CD4-positive, alpha-beta memory T cell (primary cell): ENCODE measurements around the gene SSH2. TPM values are rescaled to one million over a fixed set of nuclear protein-coding genes. Genes with fewer than 3 reads are reported as not detected.

ENCODE experiments used
- CTCF ChIA-PET: fragments of 350-600 bp; sonication (Branson Sonifier 250); formaldehyde crosslinking; loops from one replicate; lab custom pipeline; 2021; ENCODE audit warnings: inconsistent platforms; ENCODE audit not compliant: partially characterized antibody; lab: Charles Lee
- POLR2A ChIA-PET: fragments of 350-600 bp; sonication (Branson Sonifier 250); formaldehyde crosslinking; loops from one replicate; lab custom pipeline; 2021; ENCODE audit not compliant: partially characterized antibody; lab: Charles Lee
- DNase-seq, 5 donors: peaks; one replicate each; pipeline versions ENCODE4 v3.0.0 to v3.0.0-alpha.2; 2020 to 2022; ENCODE audit warnings: mixed read lengths in 1 of 5
- H3K27ac ChIP-seq: one replicate; pipeline ENCODE4 v1.7.0; 2013; ENCODE audit warnings: low read depth, low read length
- H3K27me3 ChIP-seq: 2 replicates; pipeline ENCODE4 v1.7.0; 2013; ENCODE audit warnings: mild to moderate bottlenecking, low read length, moderate library complexity; ENCODE audit not compliant: insufficient read depth
- H3K36me3 ChIP-seq: 2 replicates; pipeline ENCODE4 v1.7.0; 2013; ENCODE audit warnings: mild to moderate bottlenecking, low read length, moderate library complexity; ENCODE audit not compliant: insufficient read depth
- H3K4me1 ChIP-seq: 2 replicates; pipeline ENCODE4 v1.7.0; 2013; ENCODE audit warnings: mild to moderate bottlenecking, low read length, moderate library complexity; ENCODE audit not compliant: insufficient read depth
- H3K4me3 ChIP-seq, 2 donors: one replicate each; pipeline ENCODE4 v1.7.0; 2013; ENCODE audit warnings: low read length in 2 of 2, mild to moderate bottlenecking in 1 of 2
- H3K9me3 ChIP-seq, 2 donors: one replicate each; pipeline ENCODE4 v1.7.0; 2013; ENCODE audit warnings: low read length in 2 of 2, control low read depth in 1 of 2; ENCODE audit not compliant: control insufficient read depth in 1 of 2
- H3K27ac Mint-ChIP-seq, 7 donors: one replicate each; pipeline ENCODE4 v1.8.0; 2020 to 2021; ENCODE audit warnings: mixed read lengths in 7 of 7, mild to moderate bottlenecking in 6 of 7, inconsistent platforms in 3 of 7, moderate library complexity in 3 of 7
- H3K27me3 Mint-ChIP-seq, 2 donors: one replicate each; pipeline ENCODE4 v1.8.0; 2020 to 2021; ENCODE audit warnings: mixed read lengths in 2 of 2
- H3K36me3 Mint-ChIP-seq, 2 donors: one replicate each; pipeline ENCODE4 v1.8.0; 2020 to 2021; ENCODE audit warnings: mixed read lengths in 2 of 2, inconsistent platforms in 1 of 2, mild to moderate bottlenecking in 1 of 2
- H3K4me1 Mint-ChIP-seq, 4 donors: one replicate each; pipeline ENCODE4 v1.8.0; 2020 to 2021; ENCODE audit warnings: mixed read lengths in 4 of 4, mild to moderate bottlenecking in 1 of 4
- H3K4me3 Mint-ChIP-seq, 8 donors: one replicate each; pipeline ENCODE4 v1.8.0; 2020 to 2021; ENCODE audit warnings: mixed read lengths in 8 of 8, mild to moderate bottlenecking in 7 of 8, moderate library complexity in 6 of 8, inconsistent platforms in 3 of 8
- H3K9me3 Mint-ChIP-seq, 8 donors: one replicate each; pipeline ENCODE4 v1.8.0; 2020 to 2021; ENCODE audit warnings: mixed read lengths in 8 of 8, mild to moderate bottlenecking in 5 of 8, inconsistent platforms in 3 of 8, moderate library complexity in 1 of 8
- intact Hi-C: fragments of 100-400 bp; cut with micrococcal nuclease; formaldehyde crosslinking; loops from one replicate; pipeline ENCODE4 v1.15.1; 2023
- polyA plus RNA-seq, 2 donors: library from polyadenylated mRNA; unstranded; fragments of 300-500 nt; fragmentation: Illumina TruSeq; gene quantifications; one replicate each; pipeline ENCODE4 v1.2.3, GENCODE V29; 2021
- total RNA-seq, 2 experiments: library from RNA; stranded (reverse); gene quantifications; one replicate each; pipeline ENCODE4 v1.2.3, GENCODE V29; 2021

SSH2 gene
- total and polyA plus RNA-seq, 4 experiments from 2014 or later: 13.5 to 70.4 (median 54.2) TPM

- Mint-ChIP-seq H3K27me3 (no peaks in the 10 kb centered on the region), H3K27ac (peak overlapping the region in 1 of 7 donors; percentile 42), H3K9me3 (no peaks in the 10 kb centered on the region), H3K4me3 (peak overlapping the region; percentile 70 to 82 (median 77)), H3K36me3 (no peaks in the 10 kb centered on the region), H3K4me1 (peaks cover 14 to 44% (median 26%) of the 10 kb centered on the region in 4 donors)
- Histone ChIP-seq H3K27ac (no peak overlapping the region), H3K27me3 (no peaks in the 10 kb centered on the region), H3K36me3 (no peaks in the 10 kb centered on the region), H3K4me3 (peak overlapping the region in 1 of 2 donors; percentile 57), H3K4me1 (peaks cover 45% of the 10 kb centered on the region), H3K9me3 (no peaks in the 10 kb centered on the region)
- no peak for DNase-seq
- CTCF ChIA-PET: interaction anchor here (0.9 to 22.5 kb wide), 3 partner anchors 28 to 156 kb away, joined by 3 to 523 read pairs (median 81); partner anchors contain the start of genes ABHD15 and TP53I13
- intact Hi-C loops: no loop called here
- POLR2A ChIA-PET: interaction anchor here (1.0 to 1.7 kb wide), 4 partner anchors 30 to 139 kb away, joined by 3 to 7 read pairs (median 5); partner anchors contain the start of genes ABHD15 and ANKRD13B
Observed at GRCh38 chr17:29621751-29622194, 308.3 kb downstream of the SSH2 start.

GRCh38 chr17:29620779-29621500 is 309.1 kb downstream of the SSH2 start:
- ChIA-PET POLR2A (interaction anchor here (1.0 to 1.7 kb wide), 4 partner anchors 29 to 153 kb away, joined by 3 to 5 read pairs (median 4); partner anchors contain the start of genes ABHD15 and ANKRD13B), CTCF (interaction anchor here (0.9 to 22.5 kb wide), 3 partner anchors 27 to 157 kb away, joined by 3 to 523 read pairs (median 81); partner anchors contain the start of genes ABHD15 and TP53I13)
- Mint-ChIP-seq H3K4me1 (peaks cover 19 to 52% (median 32%) of the 10 kb centered on the region in 4 donors), H3K36me3 (no peaks in the 10 kb centered on the region), H3K4me3 (peak overlapping the region in 6 of 8 donors; percentile 2 to 58 (median 44)), H3K27ac (no peak overlapping the region), H3K9me3 (no peaks in the 10 kb centered on the region), H3K27me3 (no peaks in the 10 kb centered on the region)
- Histone ChIP-seq H3K27ac (no peak overlapping the region), H3K36me3 (no peaks in the 10 kb centered on the region), H3K27me3 (no peaks in the 10 kb centered on the region), H3K4me3 (no peak overlapping the region), H3K9me3 (no peaks in the 10 kb centered on the region), H3K4me1 (peaks cover 53% of the 10 kb centered on the region)
- no peak for DNase-seq
- intact Hi-C loops: no loop called here

- no peaks in the 10 kb centered on the region for H3K36me3 ChIP-seq
- no peak overlapping the region for H3K27ac Mint-ChIP-seq
- peak overlapping the region in 2 of 8 donors; percentile 17 to 54 for H3K4me3 Mint-ChIP-seq
- H3K9me3 Mint-ChIP-seq: no peaks in the 10 kb centered on the region
- H3K36me3 Mint-ChIP-seq: no peaks in the 10 kb centered on the region
- intact Hi-C loops: no loop called here
- POLR2A ChIA-PET: interaction anchor here (1.2 kb wide), 1 partner anchor 154 kb away, joined by 3 read pairs; no protein-coding TSS in a partner anchor
- CTCF ChIA-PET: interaction anchor here (5.4 to 22.5 kb wide), 2 partner anchors 45 to 158 kb away, joined by 81 to 523 read pairs; partner anchors contain the start of genes ABHD15 and TP53I13
- peaks cover 19 to 59% (median 37%) of the 10 kb centered on the region in 4 donors for H3K4me1 Mint-ChIP-seq
- H3K27me3 ChIP-seq: no peaks in the 10 kb centered on the region
- no peak overlapping the region for H3K4me3 ChIP-seq
- no peak for DNase-seq
- peaks cover 60% of the 10 kb centered on the region for H3K4me1 ChIP-seq
- no peaks in the 10 kb centered on the region for H3K27me3 Mint-ChIP-seq
- no peaks in the 10 kb centered on the region for H3K9me3 ChIP-seq
- no peak overlapping the region for H3K27ac ChIP-seq
Observed at GRCh38 chr17:29620271-29620670, 309.8 kb downstream of the SSH2 start.

- CTCF ChIA-PET: interaction anchor here (1.5 to 22.5 kb wide), 3 partner anchors 36 to 159 kb away, joined by 5 to 523 read pairs (median 81); partner anchors contain the start of genes ABHD15 and TP53I13
Observed at GRCh38 chr17:29619251-29619650, 310.8 kb downstream of the SSH2 start.

GRCh38 chr17:29618272-29619065 is 311.6 kb downstream of the SSH2 start:
- Histone ChIP-seq H3K27ac (no peak overlapping the region), H3K9me3 (no peaks in the 10 kb centered on the region), H3K4me3 (no peak overlapping the region), H3K27me3 (no peaks in the 10 kb centered on the region), H3K36me3 (no peaks in the 10 kb centered on the region), H3K4me1 (peaks cover 66% of the 10 kb centered on the region)
- ChIA-PET CTCF (interaction anchor here (1.0 to 22.5 kb wide), 26 partner anchors 7 to 312 kb away, joined by 3 to 523 read pairs (median 7); partner anchors contain the start of genes ABHD15, ANKRD13B, SSH2 and TP53I13), POLR2A (interaction anchor here (0.6 to 6.9 kb wide), 19 partner anchors 11 to 312 kb away, joined by 3 to 127 read pairs (median 14); partner anchors contain the start of genes ABHD15, ANKRD13B, GIT1 and SSH2)
- H3K27me3 Mint-ChIP-seq: no peaks in the 10 kb centered on the region
- H3K4me1 Mint-ChIP-seq: peaks cover 22 to 61% (median 40%) of the 10 kb centered on the region in 4 donors
- peaks cover 0 to 1% of the 10 kb centered on the region in 2 donors for H3K36me3 Mint-ChIP-seq
- H3K27ac Mint-ChIP-seq: peak overlapping the region in 3 of 7 donors; percentile 17 to 88 (median 57)
- H3K9me3 Mint-ChIP-seq: no peaks in the 10 kb centered on the region
- H3K4me3 Mint-ChIP-seq: peak overlapping the region in 4 of 8 donors; percentile 10 to 91 (median 34)
- intact Hi-C loops: loop anchor here (2.0 to 10.0 kb wide), 2 partner anchors 88 to 476 kb away; no protein-coding TSS in a partner anchor
- DNase-seq: no peak

More at GRCh38 chr17:29619251-29619650, 310.8 kb downstream of the SSH2 start:
- intact Hi-C loops: loop anchor here (2.0 to 10.0 kb wide), 2 partner anchors 88 to 476 kb away; no protein-coding TSS in a partner anchor
- Histone ChIP-seq H3K27me3 (no peaks in the 10 kb centered on the region), H3K36me3 (no peaks in the 10 kb centered on the region), H3K4me1 (peaks cover 66% of the 10 kb centered on the region), H3K27ac (no peak overlapping the region), H3K4me3 (no peak overlapping the region), H3K9me3 (no peaks in the 10 kb centered on the region)
- no peak for DNase-seq
- Mint-ChIP-seq H3K27ac (no peak overlapping the region), H3K27me3 (no peaks in the 10 kb centered on the region), H3K9me3 (no peaks in the 10 kb centered on the region), H3K4me1 (peaks cover 20 to 62% (median 39%) of the 10 kb centered on the region in 4 donors), H3K36me3 (peaks cover 0 to 1% of the 10 kb centered on the region in 2 donors), H3K4me3 (peak overlapping the region in 1 of 8 donors; percentile 21)
- POLR2A ChIA-PET: interaction anchor here (0.7 to 6.9 kb wide), 4 partner anchors 39 to 89 kb away, joined by 4 to 127 read pairs (median 21); partner anchors contain the start of gene ABHD15
